KBM-7 (cell line): ENCODE data around the gene RLBP1.
A peak's percentile ranks its signal among the peaks of the same experiment; 100 is the strongest.

ENCODE experiments used
- DNase-seq: peaks from one replicate; pipeline ENCODE4 v3.0.0-alpha.2; 2015
- in situ Hi-C: fragments of 300-500 bp; cut with MboI; formaldehyde crosslinking; loops from 2 replicates; pipeline ENCODE4 v1.14.3; 2020; ENCODE audit warnings: low sequenced_read_pairs, low pct_unique_long_range_greater_than_20kb, mixed read lengths

Gene RLBP1

DNA sequence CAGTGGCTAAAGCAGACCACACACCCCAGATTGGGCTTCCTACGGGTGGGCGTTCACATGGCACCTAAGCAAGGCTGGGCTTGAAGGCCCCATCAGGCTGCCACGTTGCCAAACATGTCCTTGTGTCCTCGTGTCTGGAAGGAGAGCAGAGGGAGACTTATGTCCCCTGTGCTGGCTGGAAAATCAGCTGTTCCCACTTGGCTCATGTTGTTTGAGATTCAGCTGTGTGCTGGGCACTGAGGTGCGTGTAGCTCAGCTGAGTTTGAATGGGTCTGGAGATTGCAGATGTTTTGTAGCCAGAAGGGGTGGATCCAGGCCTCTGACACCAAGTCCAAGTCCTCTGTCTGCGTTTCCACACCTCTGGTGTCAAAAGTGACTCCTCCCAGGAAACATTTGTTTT is 34.6 kb downstream of the RLBP1 start:
- in situ Hi-C loops, result loop anchor here (25.0 kb wide), 1 partner anchor 700 kb away; no protein-coding TSS in a partner anchor
- DNase-seq, result no peak

DNA sequence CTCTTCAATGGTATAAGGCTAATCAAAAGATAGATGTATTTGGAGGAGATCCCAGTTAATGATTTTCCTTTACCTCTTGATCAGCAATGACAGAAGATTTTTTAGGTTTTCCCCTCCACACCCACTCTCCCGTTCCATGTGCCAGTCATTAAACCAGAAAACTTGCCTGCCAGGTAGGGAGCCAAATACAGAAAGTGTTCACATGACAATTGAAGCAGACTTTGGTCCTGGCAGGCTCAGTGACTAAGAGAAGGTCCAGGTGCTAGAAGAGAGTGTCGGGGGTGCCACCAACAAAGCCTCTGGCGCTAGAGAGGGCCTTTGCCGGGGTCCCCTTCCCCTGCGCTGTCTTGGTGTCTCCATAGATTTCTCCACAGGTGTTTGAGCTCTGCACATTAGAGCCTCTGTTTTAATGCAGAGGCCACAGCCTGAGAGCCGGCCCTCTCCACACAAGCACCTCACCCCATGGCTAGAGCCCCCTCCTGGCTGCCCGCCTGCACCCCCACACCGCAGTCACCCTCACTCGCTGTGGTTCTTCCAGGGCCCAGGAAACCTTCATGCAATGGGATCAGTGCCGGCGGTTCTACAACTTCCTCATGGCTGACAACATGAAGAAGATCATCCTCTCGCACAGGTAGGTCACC is 36.4 kb downstream of the RLBP1 start:
- in situ Hi-C loops, result loop anchor here (25.0 kb wide), 1 partner anchor 698 kb away; no protein-coding TSS in a partner anchor
- DNase-seq, result no peak

- in situ Hi-C loops, result loop anchor here (25.0 kb wide), 1 partner anchor 697 kb away; no protein-coding TSS in a partner anchor
- DNase-seq, result no peak
Observed at GRCh38 chr15:89184357-89184756, 37.0 kb downstream of the RLBP1 start.

- no peak for DNase-seq
- in situ Hi-C loops, result loop anchor here (10.0 to 25.0 kb wide), 2 partner anchors 125 to 693 kb away; no protein-coding TSS in a partner anchor
Observed at GRCh38 chr15:89179966-89180875, 41.2 kb downstream of the RLBP1 start.

- no peak for DNase-seq
- in situ Hi-C loops, result loop anchor here (10.0 to 25.0 kb wide), 2 partner anchors 124 to 691 kb away; no protein-coding TSS in a partner anchor
Observed at GRCh38 chr15:89178307-89178977, 42.9 kb downstream of the RLBP1 start.

DNA sequence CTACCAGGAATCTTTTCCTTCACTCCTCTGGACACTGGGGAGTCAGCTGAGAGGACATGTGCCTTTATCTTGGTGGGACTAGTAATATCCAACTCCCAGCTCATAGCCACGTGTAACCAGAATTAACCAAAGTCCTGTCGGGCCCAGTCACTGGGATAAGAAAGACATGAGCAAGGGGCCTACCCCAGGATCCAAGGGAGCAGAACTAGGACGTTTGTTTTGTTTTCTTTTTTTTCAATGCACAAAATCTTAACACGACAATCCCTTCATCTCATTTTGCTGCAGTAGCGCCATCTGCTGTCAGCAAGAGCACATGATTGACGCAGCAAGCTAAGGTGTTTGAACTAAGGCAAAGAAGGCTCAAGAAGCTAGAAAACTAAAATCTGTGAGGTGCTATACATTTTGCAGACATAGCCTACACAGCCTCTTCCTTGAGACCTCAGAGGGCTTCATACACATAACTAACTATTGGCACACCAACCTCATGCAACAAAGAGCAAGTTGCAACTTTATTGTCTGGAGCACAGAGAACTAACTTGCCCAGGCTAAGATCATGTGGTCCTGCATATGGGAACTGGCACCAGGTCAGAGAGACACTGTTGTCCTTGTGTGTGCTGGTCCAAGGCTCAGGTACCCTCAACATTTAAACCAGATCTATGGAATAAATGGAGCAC is 43.6 kb downstream of the RLBP1 start:
- DNase-seq, result peak; percentile 87
- in situ Hi-C loops, result loop anchor here (10.0 to 25.0 kb wide), 2 partner anchors 123 to 690 kb away; no protein-coding TSS in a partner anchor

- no peak for DNase-seq
- in situ Hi-C loops, result loop anchor here (10.0 to 25.0 kb wide), 2 partner anchors 122 to 690 kb away; no protein-coding TSS in a partner anchor
Observed at GRCh38 chr15:89177116-89177515, 44.3 kb downstream of the RLBP1 start.

GRCh38 chr15:89175617-89176191 is 45.7 kb downstream of the RLBP1 start:
- in situ Hi-C loops, result loop anchor here (10.0 to 25.0 kb wide), 2 partner anchors 121 to 688 kb away; no protein-coding TSS in a partner anchor
- DNase-seq, result no peak

- in situ Hi-C loops, result loop anchor here (10.0 kb wide), 1 partner anchor 120 kb away; no protein-coding TSS in a partner anchor
- no peak for DNase-seq
Observed at GRCh38 chr15:89174476-89174875, 46.9 kb downstream of the RLBP1 start.

GRCh38 chr15:89172921-89173320 is 48.5 kb downstream of the RLBP1 start:
- no peak for DNase-seq
- in situ Hi-C loops, result loop anchor here (10.0 kb wide), 1 partner anchor 118 kb away; no protein-coding TSS in a partner anchor

- peak; percentile 84 for DNase-seq
- in situ Hi-C loops, result loop anchor here (10.0 kb wide), 1 partner anchor 117 kb away; no protein-coding TSS in a partner anchor
Observed at GRCh38 chr15:89171136-89172072, 50.0 kb downstream of the RLBP1 start.

- in situ Hi-C loops, result loop anchor here (10.0 kb wide), 1 partner anchor 116 kb away; no protein-coding TSS in a partner anchor
Observed at GRCh38 chr15:89170364-89170763, 51.0 kb downstream of the RLBP1 start.

GRCh38 chr15:89168316-89168833 is 53.0 kb downstream of the RLBP1 start:
- no peak for DNase-seq
- in situ Hi-C loops, result loop anchor here (10.0 kb wide), 1 partner anchor 264 kb away; no protein-coding TSS in a partner anchor

More at GRCh38 chr15:89170364-89170763, 51.0 kb downstream of the RLBP1 start:
- no peak for DNase-seq

GRCh38 chr15:89167267-89168176 is 53.9 kb downstream of the RLBP1 start:
- DNase-seq, result peak; percentile 54
- in situ Hi-C loops, result loop anchor here (10.0 kb wide), 1 partner anchor 263 kb away; no protein-coding TSS in a partner anchor

DNA sequence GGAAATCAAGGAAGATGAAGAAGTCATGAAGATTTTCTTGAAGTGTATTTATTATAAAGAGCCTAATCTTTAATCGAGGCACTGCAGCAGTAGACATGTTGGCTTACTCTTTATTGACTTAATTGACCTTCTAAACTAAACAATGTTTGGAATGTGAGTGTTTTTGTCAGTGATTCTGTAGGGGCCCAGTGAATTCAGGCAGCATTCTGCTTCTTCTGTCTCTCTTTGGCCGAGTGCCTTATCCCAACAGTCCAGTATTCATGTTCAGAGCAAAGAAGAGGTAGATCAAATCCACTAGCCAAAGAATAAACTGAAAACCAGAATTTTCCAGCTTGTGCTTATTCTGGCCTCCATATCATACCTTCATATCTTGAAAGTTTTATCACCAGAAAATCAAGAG is 55.7 kb downstream of the RLBP1 start:
- DNase-seq, result no peak
- in situ Hi-C loops, result loop anchor here (10.0 kb wide), 1 partner anchor 261 kb away; no protein-coding TSS in a partner anchor
